NCI-H524 treated with DMSO at 0.1 percent for 48 hours (cell line): Measurements from ENCODE around the gene MTUS2.

Experiments
- DNase-seq: peaks from one replicate; lab custom pipeline; 2025; lab: John Stamatoyannopoulos, UW

Gene MTUS2

DNA sequence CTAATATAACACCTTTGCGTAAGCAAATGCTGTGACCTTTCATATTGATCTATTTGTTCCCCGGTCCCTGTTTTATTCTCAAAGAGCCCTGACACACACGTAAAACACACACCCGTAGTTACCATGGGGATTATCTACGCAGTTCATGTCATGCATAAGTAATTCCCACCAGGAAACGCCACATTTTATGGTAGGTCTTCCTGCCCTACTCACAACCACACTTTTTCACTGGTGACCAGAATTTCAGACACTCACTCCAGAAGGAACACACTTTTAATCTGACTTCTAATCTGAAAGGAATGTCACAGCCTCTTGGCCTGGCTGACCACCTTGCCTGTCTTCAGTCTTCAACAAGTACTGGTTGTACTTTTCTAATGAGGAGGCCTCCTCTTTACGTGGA is 728.6 kb downstream of the MTUS2 start:
- no peak for DNase-seq

DNA sequence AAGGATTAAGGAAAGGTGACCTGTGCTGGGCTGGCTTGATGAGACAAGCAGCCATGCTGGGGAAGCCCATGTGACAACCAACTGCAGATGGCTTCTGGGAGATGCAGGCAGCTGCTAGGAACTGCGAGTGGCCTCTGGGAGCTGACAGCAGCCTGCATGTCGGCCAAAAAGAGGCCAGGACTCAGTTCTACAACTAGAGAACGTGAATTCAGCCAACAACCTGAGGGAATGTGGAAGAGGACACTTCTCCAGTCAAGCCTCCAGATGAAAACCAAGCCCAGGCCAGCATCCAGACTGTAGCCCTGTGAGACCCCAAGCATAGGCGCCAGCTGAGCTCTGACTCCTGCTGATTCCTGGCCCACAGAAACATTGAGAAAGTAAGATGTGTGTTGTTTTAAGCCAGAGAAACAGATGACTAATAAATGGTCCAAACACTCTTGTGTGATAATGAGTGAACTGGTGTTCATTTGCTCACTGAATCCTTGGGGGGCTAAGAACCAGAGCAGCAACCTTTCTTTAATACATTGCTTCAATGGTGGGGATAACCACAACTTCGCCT is 730.4 kb downstream of the MTUS2 start:
- DNase-seq = no peak

DNA sequence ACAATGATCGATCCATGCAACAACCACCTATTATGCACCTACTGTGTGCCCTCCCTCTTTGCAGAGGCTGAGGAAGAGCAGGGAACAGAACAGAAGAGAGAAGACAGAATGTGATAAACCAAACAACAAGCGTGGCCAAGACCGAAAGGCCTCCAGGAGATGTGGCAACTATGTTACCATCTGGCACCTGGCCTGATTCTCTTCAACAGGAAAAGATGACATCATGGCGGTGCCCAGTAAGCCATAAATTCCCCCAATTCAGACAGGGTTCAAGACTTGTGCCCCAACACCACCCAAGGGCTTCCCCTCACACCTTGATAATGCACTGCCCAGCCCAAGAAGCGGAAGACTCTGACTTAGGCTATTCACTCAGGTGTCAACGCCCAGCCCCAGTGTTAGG is 731.1 kb downstream of the MTUS2 start:
- no peak for DNase-seq
